K562 (cell line): ENCODE measurements around the gene ADORA2B. TPM values are rescaled to one million over a fixed set of nuclear protein-coding genes. Genes with fewer than 3 reads are reported as not detected.

ENCODE experiments used
- ATAC-seq: fragments of 200-7000 bp; cut with Tn5 transposase; 3 replicates; pipeline ENCODE4 v1.9.1; 2020; ENCODE audit warnings: moderate library complexity
- BruUV-seq: library from RNA; stranded (reverse); fragments of 400-500 nt; replicated peaks from 2 replicates; lab custom pipeline; 2021; lab: Mats Ljungman, UMichigan
- CTCF ChIA-PET: fragments of 300-600 bp; formaldehyde crosslinking; extraction: SDS; loops from one replicate; lab custom pipeline; 2021; ENCODE audit warnings: low intra/inter-chr PET ratio; lab: Yijun Ruan, JAX
- POLR2A ChIA-PET: fragments of 300-600, 350-650 bp; sonication (Branson Sonifier 250); formaldehyde crosslinking; extraction: SDS; loops from one replicate; lab custom pipeline; 2021; ENCODE audit warnings: antibody characterized with exemption, inconsistent platforms; lab: Yijun Ruan, JAX
- DNase-seq, 4 experiments: peaks; one replicate each; pipeline versions ENCODE4 v3.0.0 to v3.0.0-alpha.2; 2011 to 2018; ENCODE audit warnings: low spot score in 3 of 4, mixed read lengths in 3 of 4; ENCODE audit errors: extremely low read depth in 1 of 4
- FAIRE-seq: peaks from 2 replicates; lab custom pipeline; 2011; peaks lifted over from hg19 to GRCh38; lab: Jason Lieb, UNC
- H2AFZ ChIP-seq: 2 replicates; pipeline ENCODE4 v1.6.0; 2011; ENCODE audit warnings: low read depth, low read length, control low read depth, inconsistent platforms
- H3K27ac ChIP-seq: fragments of 200-600 bp; 3 replicates; pipeline ENCODE4 v1.8.0; 2011; ENCODE audit warnings: low read depth, mild to moderate bottlenecking, control low read depth, inconsistent platforms, low read length, moderate library complexity, mixed read lengths; ENCODE audit errors: extremely low read depth
- H3K27me3 ChIP-seq, 2 experiments: fragments of 300-600 bp in 1 of 2; 2 replicates in 1 of 2; 3 replicates in 1 of 2; pipeline versions ENCODE4 v1.6.0 to v1.8.0; 2011; ENCODE audit warnings: inconsistent platforms in 2 of 2, low read length in 2 of 2, mild to moderate bottlenecking in 1 of 2, mixed read lengths in 1 of 2, moderate library complexity in 1 of 2; ENCODE audit not compliant: control insufficient read depth in 2 of 2, insufficient read depth in 2 of 2
- H3K36me3 ChIP-seq: fragments of 300-600 bp; 3 replicates; pipeline ENCODE4 v1.8.0; 2011; ENCODE audit warnings: mild to moderate bottlenecking, low read length, inconsistent platforms; ENCODE audit not compliant: control insufficient read depth, insufficient read depth
- H3K4me1 ChIP-seq, 2 experiments: fragments of 200-600 bp in 1 of 2; replicated peaks in 1 of 2; 2 replicates in 1 of 2; 3 replicates in 1 of 2; pipeline versions ENCODE4 v1.5.1 to v1.8.0; 2011; ENCODE audit warnings: inconsistent platforms in 2 of 2, low read length in 2 of 2, mild to moderate bottlenecking in 1 of 2, mixed read lengths in 1 of 2, moderate library complexity in 1 of 2; ENCODE audit not compliant: control insufficient read depth in 2 of 2, insufficient read depth in 2 of 2
- H3K4me2 ChIP-seq: 2 replicates; pipeline ENCODE4 v1.6.1; 2011; ENCODE audit warnings: low read length, control low read depth, inconsistent platforms, mixed read lengths; ENCODE audit not compliant: insufficient read depth
- H3K4me3 ChIP-seq: fragments of 200-600 bp; sonication (generic), shearing (Covaris generic); 2 replicates; pipeline ENCODE4 v1.5.1; 2016; ENCODE audit warnings: control low read depth, inconsistent platforms
- H3K79me2 ChIP-seq: fragments of 200-600 bp; 3 replicates; pipeline ENCODE4 v1.8.0; 2011; ENCODE audit warnings: low read length, inconsistent platforms; ENCODE audit not compliant: control insufficient read depth, insufficient read depth
- H3K9ac ChIP-seq, 2 experiments: 2 replicates each; pipeline versions ENCODE4 v1.6.0 to v1.6.1; 2011; ENCODE audit warnings: low read depth in 2 of 2, low read length in 2 of 2, control low read depth in 1 of 2, inconsistent platforms in 1 of 2, mild to moderate bottlenecking in 1 of 2, mixed read lengths in 1 of 2; ENCODE audit not compliant: insufficient read depth in 1 of 2
- H3K9me1 ChIP-seq: one replicate; pipeline ENCODE4 v1.6.0; 2011; ENCODE audit warnings: inconsistent platforms, mild to moderate bottlenecking, low read length, moderate library complexity; ENCODE audit not compliant: control insufficient read depth, insufficient read depth
- H3K9me3 ChIP-seq: replicated peaks from 2 replicates; pipeline ENCODE4 v1.5.1; 2011; ENCODE audit warnings: low read depth, low read length, inconsistent platforms; ENCODE audit not compliant: control insufficient read depth, insufficient read depth
- H4K20me1 ChIP-seq: replicated peaks from 2 replicates; pipeline ENCODE4 v1.6.1; 2011; ENCODE audit warnings: low read length, inconsistent platforms, mixed read lengths; ENCODE audit not compliant: control insufficient read depth, insufficient read depth
- BRD9 ChIP-seq: fragments of 450-650 bp; IDR thresholded peaks from 2 replicates; pipeline ENCODE4 v1.6.1; 2018; ENCODE audit warnings: low read depth; ENCODE audit not compliant: partially characterized antibody
- NFE2L1 ChIP-seq: fragments of 450-650 bp; IDR thresholded peaks from 2 replicates; pipeline ENCODE4 v1.6.1; 2016; ENCODE audit warnings: missing genetic modification characterization, low read depth, mild to moderate bottlenecking, missing compliant biosample characterization, moderate library complexity, borderline replicate concordance
- SETDB1 ChIP-seq: IDR thresholded peaks from one replicate; pipeline ENCODE4 v1.6.1; 2012; ENCODE audit warnings: low read length, control low read depth, inconsistent platforms
- SIN3B ChIP-seq: fragments of 450-650 bp; IDR thresholded peaks from 2 replicates; pipeline ENCODE4 v1.6.1; 2017; ENCODE audit warnings: low read depth, mild to moderate bottlenecking, moderate library complexity
- THRAP3 ChIP-seq: fragments of 450-650 bp; IDR thresholded peaks from 2 replicates; pipeline ENCODE4 v1.6.1; 2016; ENCODE audit warnings: mild to moderate bottlenecking, inconsistent platforms, borderline replicate concordance
- ZNF143 ChIP-seq: sonication (generic); formaldehyde crosslinking; IDR thresholded peaks from 2 replicates; pipeline ENCODE4 v1.9.0; 2022; ENCODE audit warnings: mild to moderate bottlenecking, missing genetic modification reagents
- ZNF316 ChIP-seq: fragments of 450-650 bp; IDR thresholded peaks from 2 replicates; pipeline ENCODE4 v1.6.1; 2016
- ZNF431 ChIP-seq: sonication (generic); formaldehyde crosslinking; IDR thresholded peaks from 2 replicates; pipeline ENCODE4 v1.8.0; 2022; ENCODE audit warnings: mild to moderate bottlenecking, missing genetic modification reagents
- ZNF707 ChIP-seq: fragments of 250-450 bp; sonication (Bioruptor Pico); conservative IDR thresholded peaks from 2 replicates; pipeline ENCODE4 v1.8.0; 2022; ENCODE audit warnings: inconsistent platforms, mild to moderate bottlenecking, moderate library complexity
- WGBS: fragments of 100-300 bp; shearing (Covaris generic); methylation state at CpG from one replicate; pipeline ENCODE4 v1.1.6; 2016; ENCODE audit warnings: low coverage, mixed read lengths; ENCODE audit not compliant: insufficient coverage; ENCODE audit errors: missing lambda C conversion rate; 5-methylcytosine and 5-hydroxymethylcytosine counted together
- in situ Hi-C: fragments of 300-500 bp; cut with MboI; formaldehyde crosslinking; loops from 4 replicates; pipeline ENCODE4 v1.15.0; 2018; ENCODE audit warnings: inconsistent platforms, mixed read lengths
- intact Hi-C: fragments of 100-400 bp; cut with micrococcal nuclease; formaldehyde crosslinking; loops from 2 replicates; pipeline ENCODE4 v1.14.2; 2022
- polyA plus RNA-seq, 8 experiments: library from polyadenylated mRNA; depleted of rRNA in 4 of 8; stranded (reverse) in 5 of 8; unstranded in 3 of 8; fragments of >200 nt; fragmentation: Nextera tagmentation in 2 of 8; fragmentation: Illumina TruSeq in 1 of 8; extraction: Ambion mirVana in 2 of 8; extraction: Trizol in 1 of 8; gene quantifications; 2 replicates each; pipeline versions ENCODE4 v1.2.1 to v1.2.3, GENCODE V29; 2011 to 2014; ENCODE audit warnings: inconsistent platforms in 1 of 8, missing spikeins in 1 of 8
- total RNA-seq, 7 experiments: library from RNA; depleted of rRNA in 6 of 7; stranded (reverse); fragments of >200 nt in 6 of 7; fragmentation: Illumina TruSeq in 2 of 7; extraction: Trizol in 2 of 7; gene quantifications; 2 replicates each; pipeline versions ENCODE4 v1.2.1 to v1.2.3, GENCODE V29; 2011 to 2021; ENCODE audit warnings: low replicate concordance in 1 of 7
- TF ChIP-seq, protein P1 (sequence below), 3 experiments: IDR thresholded peaks in 2 of 3; conservative IDR thresholded peaks in 1 of 3; 2 replicates each; pipeline ENCODE4 v1.5.1; 2011 to 2012; ENCODE audit warnings: low read length in 3 of 3, mild to moderate bottlenecking in 3 of 3, control low read depth in 2 of 3, improper control_type of control experiment in 1 of 3, inconsistent platforms in 1 of 3, low read depth in 1 of 3, mixed read lengths in 1 of 3, moderate library complexity in 1 of 3; ENCODE audit not compliant: insufficient read depth in 2 of 3
- TF ChIP-seq, protein P2 (sequence below): sonication (generic); formaldehyde crosslinking; IDR thresholded peaks from 2 replicates; pipeline ENCODE4 v1.8.0; 2022; ENCODE audit warnings: mild to moderate bottlenecking, missing genetic modification reagents
- TF ChIP-seq, protein P3 (sequence below): fragments of 450-650 bp; formaldehyde crosslinking; IDR thresholded peaks from 2 replicates; pipeline ENCODE4 v1.4.0; 2020; ENCODE audit warnings: mild to moderate bottlenecking, moderate library complexity

The ADORA2B gene
- total and polyA plus RNA-seq, 9 of the 15 experiments (the other 6 are each of a cell fraction or from before 2014, with no cell fraction given) = 6.4 to 16.6 (median 10.5) TPM

DNA sequence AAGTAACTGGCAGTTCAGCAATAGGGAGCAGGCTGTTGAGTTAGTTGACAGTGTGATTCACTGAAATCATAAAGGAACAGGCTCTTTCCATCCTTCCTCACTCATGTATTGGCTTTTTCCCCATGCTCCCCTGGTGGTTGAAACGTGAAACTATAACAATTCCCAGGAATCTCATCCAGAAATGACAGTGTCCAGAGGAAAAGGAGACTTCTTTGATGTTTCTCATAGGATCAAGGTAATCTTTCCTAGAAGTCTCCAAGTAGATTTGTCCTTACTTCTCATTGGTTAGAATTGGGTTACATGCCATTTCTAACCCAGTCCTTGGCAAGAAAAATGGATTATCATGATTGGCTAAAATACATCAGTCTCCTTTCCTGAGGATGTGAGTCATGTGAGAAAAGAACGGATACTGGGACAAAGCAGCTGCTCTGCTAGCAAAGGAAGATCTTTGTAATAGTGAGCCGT lies 69.0 kb downstream of the ADORA2B start:
- in situ Hi-C loops = no loop called here
- CTCF ChIA-PET = no interaction called here
- 64% methylated on average over 3 of the region's 3 CpGs for WGBS
- FAIRE-seq = no peak
- no peaks in the 10 kb centered on the region for H3K9me3 ChIP-seq
- H4K20me1 ChIP-seq = no peaks in the 10 kb centered on the region
- ATAC-seq = no peak
- DNase-seq = no peak
- POLR2A ChIA-PET = interaction anchor here (1.5 kb wide), 1 partner anchor 8 kb away, joined by 4 read pairs; no protein-coding TSS in a partner anchor
- H3K36me3 ChIP-seq = peaks cover 69% of the 10 kb centered on the region
- no peaks in the 10 kb centered on the region for H3K27me3 ChIP-seq
- no peaks in the 10 kb centered on the region; the same call in 1 of the 3 replicates for H3K79me2 ChIP-seq
- H3K4me1 ChIP-seq = no peaks in the 10 kb centered on the region; a peak in 1 of 5 replicates
- intact Hi-C loops = no loop called here
- BruUV-seq = no TSS peak
- H3K9me1 ChIP-seq = no peaks in the 10 kb centered on the region
- no peak overlapping the region for H2AFZ ChIP-seq
- no peak overlapping the region for H3K9ac ChIP-seq
- no peak overlapping the region for H3K27ac ChIP-seq
- H3K4me3 ChIP-seq = no peak overlapping the region
- TF ChIP-seq, protein P1, sequence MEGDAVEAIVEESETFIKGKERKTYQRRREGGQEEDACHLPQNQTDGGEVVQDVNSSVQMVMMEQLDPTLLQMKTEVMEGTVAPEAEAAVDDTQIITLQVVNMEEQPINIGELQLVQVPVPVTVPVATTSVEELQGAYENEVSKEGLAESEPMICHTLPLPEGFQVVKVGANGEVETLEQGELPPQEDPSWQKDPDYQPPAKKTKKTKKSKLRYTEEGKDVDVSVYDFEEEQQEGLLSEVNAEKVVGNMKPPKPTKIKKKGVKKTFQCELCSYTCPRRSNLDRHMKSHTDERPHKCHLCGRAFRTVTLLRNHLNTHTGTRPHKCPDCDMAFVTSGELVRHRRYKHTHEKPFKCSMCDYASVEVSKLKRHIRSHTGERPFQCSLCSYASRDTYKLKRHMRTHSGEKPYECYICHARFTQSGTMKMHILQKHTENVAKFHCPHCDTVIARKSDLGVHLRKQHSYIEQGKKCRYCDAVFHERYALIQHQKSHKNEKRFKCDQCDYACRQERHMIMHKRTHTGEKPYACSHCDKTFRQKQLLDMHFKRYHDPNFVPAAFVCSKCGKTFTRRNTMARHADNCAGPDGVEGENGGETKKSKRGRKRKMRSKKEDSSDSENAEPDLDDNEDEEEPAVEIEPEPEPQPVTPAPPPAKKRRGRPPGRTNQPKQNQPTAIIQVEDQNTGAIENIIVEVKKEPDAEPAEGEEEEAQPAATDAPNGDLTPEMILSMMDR (IDR thresholded peaks at IDR 0.05 in 2 of 3, conservative IDR thresholded peaks at IDR 0.05 in 1 of 3; ENCODE audit: insufficient read depth in 2 of 3, low read depth in 1 of 3, low read length in 3 of 3) = peak in 2 of 3 experiments; percentile 20 to 26; a peak in 1 of 6 replicates
- no peak for TF ChIP-seq ZNF707
- H3K4me2 ChIP-seq = no peak overlapping the region

DNA sequence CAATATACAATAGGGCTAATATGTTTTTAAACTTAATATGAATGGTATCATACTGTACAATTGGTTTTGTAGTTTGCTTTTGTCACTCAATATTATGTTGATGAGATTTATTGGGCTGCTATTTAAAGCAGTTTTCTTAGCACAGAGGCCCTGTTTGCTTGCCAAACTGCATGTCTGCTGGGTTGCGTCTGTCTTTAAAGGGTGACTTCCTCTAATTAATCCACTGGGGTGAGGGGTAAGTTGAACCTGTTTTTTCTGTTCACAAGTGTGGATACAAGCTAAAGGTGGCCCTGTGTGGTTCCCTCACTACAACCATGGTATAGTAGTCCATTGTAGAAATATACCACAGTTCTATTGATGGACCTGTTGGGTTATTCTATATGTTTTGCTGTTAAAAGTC lies 74.4 kb downstream of the ADORA2B start:
- H3K36me3 ChIP-seq = peaks cover 60% of the 10 kb centered on the region
- peaks cover 12% of the 10 kb centered on the region; the same call in 2 of the 3 replicates for H3K79me2 ChIP-seq
- no TSS peak for BruUV-seq
- intact Hi-C loops = no loop called here
- no peaks in the 10 kb centered on the region for H3K27me3 ChIP-seq
- ATAC-seq = no peak
- no peak overlapping the region for H3K4me3 ChIP-seq
- CTCF ChIA-PET = no interaction called here
- 100% methylated on average over 1 of the region's 1 CpG for WGBS
- in situ Hi-C loops = no loop called here
- TF ChIP-seq ZNF143 (CRISPR knock-in tag) = no peak
- TF ChIP-seq SETDB1 = no peak
- TF ChIP-seq, protein P2, sequence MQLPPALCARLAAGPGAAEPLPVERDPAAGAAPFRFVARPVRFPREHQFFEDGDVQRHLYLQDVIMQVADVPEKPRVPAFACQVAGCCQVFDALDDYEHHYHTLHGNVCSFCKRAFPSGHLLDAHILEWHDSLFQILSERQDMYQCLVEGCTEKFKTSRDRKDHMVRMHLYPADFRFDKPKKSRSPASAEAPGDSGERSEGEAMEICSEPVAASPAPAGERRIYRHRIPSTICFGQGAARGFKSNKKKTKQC (CRISPR knock-in tag) = no peak
- TF ChIP-seq, protein P3, sequence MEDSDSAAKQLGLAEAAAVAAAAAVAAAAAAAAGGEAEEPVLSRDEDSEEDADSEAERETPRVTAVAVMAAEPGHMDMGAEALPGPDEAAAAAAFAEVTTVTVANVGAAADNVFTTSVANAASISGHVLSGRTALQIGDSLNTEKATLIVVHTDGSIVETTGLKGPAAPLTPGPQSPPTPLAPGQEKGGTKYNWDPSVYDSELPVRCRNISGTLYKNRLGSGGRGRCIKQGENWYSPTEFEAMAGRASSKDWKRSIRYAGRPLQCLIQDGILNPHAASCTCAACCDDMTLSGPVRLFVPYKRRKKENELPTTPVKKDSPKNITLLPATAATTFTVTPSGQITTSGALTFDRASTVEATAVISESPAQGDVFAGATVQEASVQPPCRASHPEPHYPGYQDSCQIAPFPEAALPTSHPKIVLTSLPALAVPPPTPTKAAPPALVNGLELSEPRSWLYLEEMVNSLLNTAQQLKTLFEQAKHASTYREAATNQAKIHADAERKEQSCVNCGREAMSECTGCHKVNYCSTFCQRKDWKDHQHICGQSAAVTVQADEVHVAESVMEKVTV (CRISPR knock-in tag) = no peak
- no peak for TF ChIP-seq SIN3B
- TF ChIP-seq NFE2L1 (tag) = no peak
- TF ChIP-seq ZNF316 = no peak
- TF ChIP-seq THRAP3 = no peak
- no peak for TF ChIP-seq ZNF431 (CRISPR knock-in tag)
- no peak for TF ChIP-seq BRD9
- TF ChIP-seq, all 486 proteins: peak for 0
- no peak overlapping the region for H3K27ac ChIP-seq
- DNase-seq (no peak), FAIRE-seq (no peak)
- no peak overlapping the region for H3K9ac ChIP-seq
- no peak overlapping the region for H3K4me2 ChIP-seq
- POLR2A ChIA-PET = no interaction called here
- H4K20me1 ChIP-seq = no peaks in the 10 kb centered on the region
- no peaks in the 10 kb centered on the region for H3K9me1 ChIP-seq
- no peaks in the 10 kb centered on the region for H3K9me3 ChIP-seq
- H2AFZ ChIP-seq = no peak overlapping the region
- H3K4me1 ChIP-seq = no peaks in the 10 kb centered on the region
